Ovary (tissue), 3 donors: ENCODE measurements around the gene EYA2.

ENCODE experiments used
- EP300 ChIP-seq: sonication (generic); formaldehyde crosslinking; IDR thresholded peaks from one replicate; pipeline ENCODE4 v1.6.1; 2017; ENCODE audit warnings: antibody characterized with exemption
- POLR2A ChIP-seq: fragments of 450-650 bp; IDR thresholded peaks from one replicate; pipeline ENCODE4 v1.6.1; 2017; ENCODE audit warnings: antibody characterized with exemption, mild to moderate bottlenecking, moderate library complexity
- TF ChIP-seq, protein P1 (sequence below), 3 donors: fragments of 450-650 bp in 2 of 3; fragments of 200-600 bp in 1 of 3; IDR thresholded peaks; one replicate each; pipeline versions ENCODE4 v1.5.1 to v1.8.0; 2016 to 2022; ENCODE audit warnings: antibody characterized with exemption in 3 of 3, mild to moderate bottlenecking in 1 of 3
- donor health status: DM: no; HTN: no; CAD: no.

DNA sequence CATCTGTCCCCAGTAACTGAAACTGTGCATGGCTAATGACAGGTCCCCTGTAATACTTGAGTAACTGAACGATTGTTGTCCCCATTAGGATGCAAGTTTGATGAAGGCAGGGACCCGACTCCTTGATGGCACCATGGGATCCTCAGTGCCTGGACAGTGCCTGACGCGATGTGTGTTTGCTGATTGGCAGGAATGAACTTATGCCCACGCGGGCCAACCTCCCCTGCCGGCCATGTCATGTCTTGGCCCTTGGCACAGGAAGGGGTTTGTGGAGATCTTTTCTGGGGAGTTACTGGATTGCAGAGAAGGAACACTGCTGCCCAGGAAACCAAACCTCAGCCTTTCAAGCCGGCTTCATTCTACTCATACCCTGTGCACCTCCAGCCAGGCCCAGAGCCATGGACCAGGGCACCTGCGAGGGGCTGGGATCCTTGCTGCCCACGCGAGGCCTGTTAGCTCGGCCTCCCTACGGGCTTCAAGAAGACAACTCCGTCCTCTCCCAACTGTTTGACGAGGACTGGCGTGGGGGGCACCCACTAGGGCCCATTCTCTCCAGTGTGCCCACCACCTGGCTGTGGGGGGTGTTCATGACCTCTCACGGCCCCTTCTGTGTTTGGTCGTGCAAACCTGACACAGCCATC is 314.0 kb downstream of the EYA2 start:
- TF ChIP-seq, protein P1, sequence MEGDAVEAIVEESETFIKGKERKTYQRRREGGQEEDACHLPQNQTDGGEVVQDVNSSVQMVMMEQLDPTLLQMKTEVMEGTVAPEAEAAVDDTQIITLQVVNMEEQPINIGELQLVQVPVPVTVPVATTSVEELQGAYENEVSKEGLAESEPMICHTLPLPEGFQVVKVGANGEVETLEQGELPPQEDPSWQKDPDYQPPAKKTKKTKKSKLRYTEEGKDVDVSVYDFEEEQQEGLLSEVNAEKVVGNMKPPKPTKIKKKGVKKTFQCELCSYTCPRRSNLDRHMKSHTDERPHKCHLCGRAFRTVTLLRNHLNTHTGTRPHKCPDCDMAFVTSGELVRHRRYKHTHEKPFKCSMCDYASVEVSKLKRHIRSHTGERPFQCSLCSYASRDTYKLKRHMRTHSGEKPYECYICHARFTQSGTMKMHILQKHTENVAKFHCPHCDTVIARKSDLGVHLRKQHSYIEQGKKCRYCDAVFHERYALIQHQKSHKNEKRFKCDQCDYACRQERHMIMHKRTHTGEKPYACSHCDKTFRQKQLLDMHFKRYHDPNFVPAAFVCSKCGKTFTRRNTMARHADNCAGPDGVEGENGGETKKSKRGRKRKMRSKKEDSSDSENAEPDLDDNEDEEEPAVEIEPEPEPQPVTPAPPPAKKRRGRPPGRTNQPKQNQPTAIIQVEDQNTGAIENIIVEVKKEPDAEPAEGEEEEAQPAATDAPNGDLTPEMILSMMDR (IDR thresholded peaks at IDR 0.05): no peak
- TF ChIP-seq POLR2A (no peak), EP300 (no peak)
